B cell (primary cell): ENCODE results near the gene RAD51B. TPM values are rescaled to one million over a fixed set of nuclear protein-coding genes. Genes with fewer than 3 reads are reported as not detected.

Experiments
- ATAC-seq: fragments of 200-7000 bp; cut with Tn5 transposase; one replicate; pipeline ENCODE4 v1.10.0; 2021; ENCODE audit warnings: low read depth, mild to moderate bottlenecking, moderate number of reproducible peaks, moderate library complexity
- CTCF ChIA-PET: fragments of 350-600 bp; sonication (Branson Sonifier 250); formaldehyde crosslinking; loops from one replicate; lab custom pipeline; 2021; ENCODE audit warnings: antibody characterized with exemption, inconsistent platforms; lab: Charles Lee
- POLR2A ChIA-PET: fragments of 350-600 bp; sonication (Branson Sonifier 250); formaldehyde crosslinking; loops from one replicate; lab custom pipeline; 2021; ENCODE audit warnings: antibody characterized with exemption; lab: Charles Lee
- DNase-seq: peaks from one replicate; pipeline ENCODE4 v3.0.0; 2013
- H2AFZ ChIP-seq: 2 replicates; pipeline ENCODE4 v1.6.1; 2012; ENCODE audit warnings: mild to moderate bottlenecking, low read depth, low read length; ENCODE audit not compliant: insufficient read depth, poor library complexity, severe bottlenecking
- H3K27ac ChIP-seq, 2 donors: 1 replicate in 1 of 2; 2 replicates in 1 of 2; pipeline ENCODE4 v1.5.1; 2012 to 2013; ENCODE audit warnings: low read length in 2 of 2, mild to moderate bottlenecking in 2 of 2, moderate library complexity in 1 of 2
- H3K27me3 ChIP-seq, 4 experiments: fragments of 200-600 bp in 1 of 4; sonication (generic) in 1 of 4; replicated peaks in 1 of 4; 1 replicate in 2 of 4; 2 replicates in 2 of 4; pipeline versions ENCODE4 v1.6.1 to v1.7.0; 2013 to 2016; ENCODE audit warnings: low read length in 3 of 4, mild to moderate bottlenecking in 2 of 4, mixed read lengths in 1 of 4, moderate library complexity in 1 of 4; ENCODE audit not compliant: insufficient read depth in 4 of 4, control insufficient read depth in 3 of 4; ENCODE audit errors: control extremely low read depth in 1 of 4
- H3K36me3 ChIP-seq, 2 experiments: replicated peaks in 1 of 2; 1 replicate in 1 of 2; 2 replicates in 1 of 2; pipeline versions ENCODE4 v1.6.1 to v1.7.1; 2013; ENCODE audit warnings: low read length in 1 of 2; ENCODE audit not compliant: insufficient read depth in 2 of 2, control insufficient read depth in 1 of 2; ENCODE audit errors: control extremely low read depth in 1 of 2, extremely low read depth in 1 of 2
- H3K4me1 ChIP-seq, 2 donors: fragments of 200-600 bp in 1 of 2; sonication (generic) in 1 of 2; 1 replicate in 1 of 2; 2 replicates in 1 of 2; pipeline versions ENCODE4 v1.5.1 to v1.6.1; 2013 to 2017; ENCODE audit warnings: low read length in 2 of 2; ENCODE audit not compliant: control insufficient read depth in 2 of 2, insufficient read depth in 2 of 2
- H3K4me2 ChIP-seq: replicated peaks from 2 replicates; pipeline ENCODE3; 2012; ENCODE audit warnings: mild to moderate bottlenecking, low read depth, low read length; ENCODE audit not compliant: poor library complexity, severe bottlenecking
- H3K4me3 ChIP-seq, 5 experiments: fragments of 200-600 bp in 1 of 5; sonication (generic) in 1 of 5; 1 replicate in 3 of 5; 2 replicates in 2 of 5; pipeline versions ENCODE4 v1.5.1 to v1.7.0; 2011 to 2016; ENCODE audit warnings: low read length in 4 of 5, mild to moderate bottlenecking in 4 of 5, low read depth in 2 of 5, control low read depth in 1 of 5, moderate library complexity in 1 of 5; ENCODE audit not compliant: insufficient read depth in 1 of 5; ENCODE audit errors: control extremely low read depth in 1 of 5, extremely low read depth in 1 of 5
- H3K79me2 ChIP-seq: fragments of 200-600 bp; sonication (generic); one replicate; pipeline ENCODE4 v1.6.0; 2016; ENCODE audit warnings: low read length; ENCODE audit not compliant: control insufficient read depth, insufficient read depth
- H3K9ac ChIP-seq: fragments of 200-600 bp; sonication (generic); 2 replicates; pipeline ENCODE4 v1.6.1; 2017; ENCODE audit warnings: mild to moderate bottlenecking, low read length, moderate library complexity
- H3K9me3 ChIP-seq, 3 donors: one replicate each; pipeline versions ENCODE4 v1.6.1 to v1.7.1; 2013; ENCODE audit warnings: low read length in 2 of 3; ENCODE audit not compliant: control insufficient read depth in 2 of 3, insufficient read depth in 1 of 3; ENCODE audit errors: control extremely low read depth in 1 of 3
- H4K20me1 ChIP-seq: 2 replicates; pipeline ENCODE4 v1.6.0; 2012; ENCODE audit warnings: mild to moderate bottlenecking, low read length; ENCODE audit not compliant: insufficient read depth, control insufficient read depth, poor library complexity, severe bottlenecking
- H3K27ac Mint-ChIP-seq: one replicate; pipeline ENCODE4 v1.8.0; 2021; ENCODE audit warnings: mixed read lengths
- H3K27me3 Mint-ChIP-seq: one replicate; pipeline ENCODE4 v1.8.0; 2021; ENCODE audit warnings: mixed read lengths
- H3K4me1 Mint-ChIP-seq: one replicate; pipeline ENCODE4 v1.8.0; 2021; ENCODE audit warnings: mixed read lengths
- H3K4me3 Mint-ChIP-seq: one replicate; pipeline ENCODE4 v1.8.0; 2021; ENCODE audit warnings: mixed read lengths
- H3K9me3 Mint-ChIP-seq: one replicate; pipeline ENCODE4 v1.8.0; 2022; ENCODE audit warnings: mixed read lengths; ENCODE audit not compliant: insufficient read depth
- CTCF ChIP-seq: fragments of 200-600 bp; IDR thresholded peaks from one replicate; pipeline ENCODE4 v1.8.0; 2022; ENCODE audit warnings: antibody characterized with exemption, mild to moderate bottlenecking
- EZH2 ChIP-seq: IDR thresholded peaks from 2 replicates; pipeline ENCODE4 v1.6.1; 2012; ENCODE audit warnings: borderline replicate concordance, low read depth, mild to moderate bottlenecking, moderate library complexity, low read length; ENCODE audit not compliant: insufficient read depth, poor library complexity, severe bottlenecking
- WGBS: methylation state at CpG from one replicate; pipeline ENCODE4 v1.1.5; 2013; ENCODE audit warnings: missing lambda C conversion rate; ENCODE audit not compliant: insufficient coverage; 5-methylcytosine and 5-hydroxymethylcytosine counted together
- intact Hi-C: fragments of 100-400 bp; cut with micrococcal nuclease; formaldehyde crosslinking; loops from one replicate; pipeline ENCODE4 v1.10.0; 2022
- polyA plus RNA-seq: library from polyadenylated mRNA; depleted of rRNA; stranded (reverse); fragments of >200 nt; gene quantifications from 2 replicates; pipeline ENCODE4 v1.2.3, GENCODE V29; 2012
- total RNA-seq, 2 donors: library from RNA; stranded (reverse); fragments of 120-200 nt in 1 of 2; gene quantifications; 1 replicate in 1 of 2; 2 replicates in 1 of 2; pipeline versions ENCODE4 v1.2.3 to v1.2.4, GENCODE V29; 2013 to 2022

The RAD51B gene
- total and polyA plus RNA-seq, 2 donors (not counting 1 experiment from before 2014, with no cell fraction given), result 6.5 to 60.6 TPM

- Histone ChIP-seq H3K4me3 (no peak overlapping the region), H3K79me2 (peaks cover 34% of the 10 kb centered on the region), H3K27me3 (no peaks in the 10 kb centered on the region), H3K4me1 (peaks cover 32 to 34% of the 10 kb centered on the region in 2 donors), H2AFZ (no peak overlapping the region), H3K27ac (no peak overlapping the region), H4K20me1 (no peaks in the 10 kb centered on the region), H3K9me3 (no peaks in the 10 kb centered on the region), H3K4me2 (no peak overlapping the region), H3K36me3 (peaks cover 0 to 1% of the 10 kb centered on the region in 2 experiments), H3K9ac (no peak overlapping the region)
- TF ChIP-seq EZH2 (no peak), CTCF (no peak)
- ChIA-PET POLR2A (no interaction called here), CTCF (interaction anchor here (0.7 to 1.2 kb wide), 2 partner anchors 10 to 120 kb away, joined by 3 to 5 read pairs; no protein-coding TSS in a partner anchor)
- 97% methylated on average over 4 of the region's 4 CpGs for WGBS
- intact Hi-C loops, result no loop called here
- Mint-ChIP-seq H3K27me3 (no peaks in the 10 kb centered on the region), H3K4me3 (no peak overlapping the region), H3K9me3 (no peaks in the 10 kb centered on the region), H3K27ac (no peak overlapping the region), H3K4me1 (peaks cover 73% of the 10 kb centered on the region)
- DNase-seq, result no peak
- ATAC-seq, result no peak
These were observed 848.4 kb downstream of the RAD51B start for GRCh38 chr14:68668028-68668427.

- ATAC-seq (no peak), DNase-seq (no peak)
- Histone ChIP-seq H3K27me3 (no peaks in the 10 kb centered on the region), H3K4me1 (peaks cover 29 to 34% of the 10 kb centered on the region in 2 donors), H3K36me3 (peaks cover 0 to 1% of the 10 kb centered on the region in 2 experiments), H2AFZ (no peak overlapping the region), H3K4me3 (no peak overlapping the region), H4K20me1 (no peaks in the 10 kb centered on the region), H3K9me3 (peaks cover 0 to 1% (median 0%) of the 10 kb centered on the region in 3 donors), H3K27ac (no peak overlapping the region), H3K79me2 (peaks cover 34% of the 10 kb centered on the region), H3K9ac (no peak overlapping the region), H3K4me2 (no peak overlapping the region)
- WGBS, result 85% methylated on average over 6 of the region's 7 CpGs
- Mint-ChIP-seq H3K4me1 (peaks cover 70% of the 10 kb centered on the region), H3K27ac (peak overlapping the region; percentile 16), H3K9me3 (no peaks in the 10 kb centered on the region), H3K4me3 (no peak overlapping the region), H3K27me3 (no peaks in the 10 kb centered on the region)
- CTCF ChIA-PET, result interaction anchor here (0.7 kb wide), 1 partner anchor 10 kb away, joined by 3 read pairs; no protein-coding TSS in a partner anchor
- POLR2A ChIA-PET, result no interaction called here
- intact Hi-C loops, result no loop called here
- TF ChIP-seq CTCF, result no peak
- TF ChIP-seq EZH2, result no peak
These were observed 849.0 kb downstream of the RAD51B start for GRCh38 chr14:68668531-68668930.
